Hematopoietic multipotent progenitor cell treated with erythropoietin and hydrocortisone succinate and interleukin-3 and kit ligand, for 6 days (in vitro differentiated cells): ENCODE data around the gene KRTAP9-6.
"Not testable (repeated sequence)": the region's sequence is repeated elsewhere in the genome, so short reads cannot be mapped to it uniquely, and the experiment has no call there.

Experiments used
- DNase-seq: peaks from one replicate; pipeline ENCODE4 v3.0.0-alpha.2; 2015

Gene KRTAP9-6

GRCh38 chr17:41271858-41272257 is 6.7 kb downstream of the KRTAP9-6 start:
- no peak for DNase-seq

GRCh38 chr17:41275648-41276190 is 10.5 kb downstream of the KRTAP9-6 start, which contains the start of gene KRTAP9-7:
Gene KRTAP9-7, plus strand, starts transcription at chr17:41275698. Its CDS starts 0 bp downstream, at chr17:41275698.
- DNase-seq: not testable (repeated sequence)

GRCh38 chr17:41278176-41278955 is 13.2 kb downstream of the KRTAP9-6 start:
- DNase-seq: no peak

- no peak for DNase-seq
These were observed 18.9 kb downstream of the KRTAP9-6 start for GRCh38 chr17:41284043-41284442.

- DNase-seq: peak; percentile 16
These were observed 19.4 kb downstream of the KRTAP9-6 start for GRCh38 chr17:41284546-41284945.

- no peak for DNase-seq
These were observed 21.9 kb downstream of the KRTAP9-6 start for GRCh38 chr17:41287050-41287449.

GRCh38 chr17:41294016-41294415 is 28.8 kb downstream of the KRTAP9-6 start:
- DNase-seq: no peak

GRCh38 chr17:41296846-41297245 is 31.7 kb downstream of the KRTAP9-6 start:
- DNase-seq: no peak

GRCh38 chr17:41298458-41299135 is 33.4 kb downstream of the KRTAP9-6 start:
- no peak for DNase-seq

GRCh38 chr17:41301204-41301790 is 36.1 kb downstream of the KRTAP9-6 start:
- no peak for DNase-seq

GRCh38 chr17:41301916-41302901 is 37.0 kb downstream of the KRTAP9-6 start, which contains the start of gene KRTAP29-1:
Gene KRTAP29-1, minus strand, starts transcription at chr17:41302851. Its CDS starts 0 bp downstream, at chr17:41302851.
- peak; percentile 41 for DNase-seq

- no peak for DNase-seq
These were observed 37.8 kb downstream of the KRTAP9-6 start for GRCh38 chr17:41302981-41303380.

GRCh38 chr17:41304091-41304490 is 38.9 kb downstream of the KRTAP9-6 start:
- no peak for DNase-seq

- no peak for DNase-seq
These were observed 42.5 kb downstream of the KRTAP9-6 start for GRCh38 chr17:41307647-41308046.

- peak; percentile 64 for DNase-seq
These were observed 43.2 kb downstream of the KRTAP9-6 start for GRCh38 chr17:41308251-41308917.

GRCh38 chr17:41308918-41309359 is 43.8 kb downstream of the KRTAP9-6 start, which contains the start of gene KRTAP16-1:
Gene KRTAP16-1, minus strand, starts transcription at chr17:41309309. Its CDS starts 56 bp downstream, at chr17:41309253.
- DNase-seq: peak; percentile 21

- DNase-seq: no peak
These were observed 45.9 kb downstream of the KRTAP9-6 start for GRCh38 chr17:41311111-41311510.

- DNase-seq: no peak
These were observed 50.1 kb downstream of the KRTAP9-6 start, which contains the start of gene KRTAP17-1 for GRCh38 chr17:41315204-41315794. Gene KRTAP17-1, minus strand, starts transcription at chr17:41315710. Its CDS starts 60 bp downstream, at chr17:41315650.
